GM19043 (cell line): ENCODE measurements around the gene MBTD1.

Experiments
- ATAC-seq: cut with Tn5 transposase; IDR thresholded peaks from one replicate; pipeline ENCODE4 v1.9.1; 2021; ENCODE audit warnings: low read depth; ENCODE audit not compliant: unreplicated experiment

The MBTD1 gene

DNA sequence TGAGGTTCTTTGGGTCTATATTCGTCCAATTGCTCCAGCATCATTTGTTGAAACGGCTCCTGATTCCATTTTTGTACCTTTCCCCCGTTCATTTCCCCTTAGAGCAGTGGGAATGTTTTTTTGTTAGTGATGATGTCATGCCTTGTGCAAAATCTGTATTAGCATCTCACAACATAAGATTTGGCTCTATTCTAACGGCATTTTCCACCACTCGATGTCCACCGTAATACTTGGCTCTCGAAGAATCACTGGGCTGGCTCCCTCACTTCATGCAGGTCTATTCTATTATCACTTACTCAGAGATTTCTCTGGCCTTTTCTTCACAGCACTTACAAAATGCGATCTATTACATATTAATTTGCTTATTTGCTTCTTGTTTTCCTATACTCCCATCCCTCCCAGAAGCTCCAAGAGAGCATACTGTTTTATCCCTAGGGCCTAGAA, 107.1 kb downstream of the MBTD1 start:
- ATAC-seq: no peak

DNA sequence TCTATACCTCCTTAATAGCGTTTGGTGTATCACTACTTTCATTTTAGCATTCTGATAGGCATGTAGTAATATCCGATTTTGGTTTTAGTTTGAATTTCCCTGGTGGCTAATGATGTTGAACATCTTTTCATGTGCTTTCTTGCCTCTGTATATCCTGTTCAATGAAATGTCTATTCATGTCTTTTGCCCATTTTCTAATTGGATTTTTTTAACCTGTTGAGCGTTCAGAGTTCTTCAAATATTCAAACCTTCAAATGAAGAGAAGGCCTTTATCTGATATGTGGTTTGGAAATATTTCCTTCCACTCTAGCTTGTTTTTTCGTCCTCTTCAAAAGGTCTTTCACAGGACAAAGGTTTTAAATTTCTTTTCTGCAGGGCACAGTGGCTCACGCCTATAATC, 108.9 kb downstream of the MBTD1 start:
- ATAC-seq: no peak

DNA sequence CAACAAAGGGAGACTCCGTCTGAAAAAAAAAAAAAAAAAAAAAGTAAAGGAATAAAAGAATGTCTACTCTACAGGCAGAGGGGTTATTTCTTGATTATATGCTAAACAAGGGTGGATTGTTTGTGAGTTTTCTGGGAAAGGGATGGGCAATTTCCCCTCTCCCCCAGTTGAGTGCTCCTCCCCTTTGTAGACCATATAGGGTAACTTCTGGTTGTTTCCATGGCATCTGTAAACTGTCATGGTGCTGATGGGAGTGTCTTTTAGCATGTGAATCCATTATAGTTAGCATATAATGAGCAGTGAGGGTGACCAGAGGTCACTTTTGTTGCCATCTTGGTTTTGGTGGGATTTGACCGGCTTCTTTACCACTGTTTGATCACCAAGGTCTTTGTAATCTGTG, 110.7 kb downstream of the MBTD1 start:
- ATAC-seq: no peak

DNA sequence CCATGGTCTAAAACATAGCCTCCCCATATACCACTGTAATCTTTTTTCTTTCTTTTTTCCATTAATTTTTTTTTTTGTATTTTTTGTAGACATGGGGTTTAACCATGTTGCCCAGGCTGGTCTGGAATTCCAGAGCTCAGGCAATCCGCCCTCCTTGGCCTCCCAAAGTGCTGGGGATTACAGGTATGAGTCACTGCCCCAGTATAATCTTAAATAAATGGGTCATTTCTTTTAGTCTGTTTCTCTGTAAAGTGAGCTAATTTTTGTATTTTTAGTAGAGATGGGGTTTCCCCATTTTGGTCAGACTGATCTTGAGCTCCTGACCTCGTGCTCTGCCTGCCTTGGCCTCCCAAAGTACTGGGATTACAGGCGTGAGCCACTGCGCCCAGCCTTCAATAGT, 112.2 kb downstream of the MBTD1 start:
- ATAC-seq: no peak

DNA sequence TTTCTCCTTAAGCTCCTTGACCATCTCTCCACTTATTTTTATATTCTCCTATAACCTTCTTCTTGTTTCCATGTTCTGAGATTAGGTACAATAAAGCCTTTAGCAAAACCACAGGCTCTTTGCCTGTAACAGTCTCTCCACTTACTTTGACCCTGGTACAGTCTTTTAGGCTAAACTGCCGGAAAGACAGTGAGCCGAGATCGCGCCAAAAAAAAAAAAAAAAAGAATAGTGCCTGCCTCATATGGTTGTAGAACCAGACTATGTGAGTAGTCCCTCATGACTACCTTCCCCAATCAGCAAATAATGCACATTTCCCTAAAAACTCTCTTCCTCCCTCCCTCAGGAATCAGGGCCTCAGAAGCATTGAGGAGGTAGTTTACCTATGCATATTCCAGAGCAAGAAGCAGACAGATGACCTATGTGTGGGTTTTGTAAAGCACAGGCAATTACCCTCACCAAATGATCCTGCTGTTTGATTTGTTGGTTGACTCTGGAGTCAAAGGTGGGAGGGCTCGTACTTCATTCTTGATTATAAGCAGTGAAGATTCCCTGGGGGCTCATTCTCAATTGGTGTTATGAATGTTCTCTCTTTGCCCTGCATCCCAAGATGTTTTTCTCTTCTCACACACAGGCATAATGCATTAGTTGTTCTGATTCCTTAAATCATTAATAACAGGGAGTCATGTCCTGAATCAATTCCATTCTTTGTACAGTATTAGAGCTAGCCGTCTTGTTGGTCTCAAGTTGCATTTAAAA, 115.4 kb downstream of the MBTD1 start:
- no peak for ATAC-seq

DNA sequence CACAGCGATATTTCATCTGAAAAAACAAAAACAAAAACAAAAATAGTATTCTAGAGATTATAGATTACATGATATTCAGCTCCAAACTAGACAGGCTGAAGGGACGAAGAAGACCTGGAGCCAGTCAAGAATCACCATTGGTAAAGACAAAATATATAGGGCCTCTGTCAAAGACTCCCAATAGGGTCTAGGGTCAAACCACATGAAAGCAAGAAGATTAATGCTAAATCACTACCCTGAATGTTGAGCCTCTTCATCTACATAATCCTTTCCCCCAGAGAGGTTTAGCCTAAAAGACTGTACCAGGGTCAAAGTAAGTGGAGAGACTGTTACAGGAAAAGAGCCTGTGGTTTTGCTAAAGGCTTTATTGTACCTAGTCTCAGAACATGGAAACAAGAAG, 117.3 kb downstream of the MBTD1 start:
- no peak for ATAC-seq

DNA sequence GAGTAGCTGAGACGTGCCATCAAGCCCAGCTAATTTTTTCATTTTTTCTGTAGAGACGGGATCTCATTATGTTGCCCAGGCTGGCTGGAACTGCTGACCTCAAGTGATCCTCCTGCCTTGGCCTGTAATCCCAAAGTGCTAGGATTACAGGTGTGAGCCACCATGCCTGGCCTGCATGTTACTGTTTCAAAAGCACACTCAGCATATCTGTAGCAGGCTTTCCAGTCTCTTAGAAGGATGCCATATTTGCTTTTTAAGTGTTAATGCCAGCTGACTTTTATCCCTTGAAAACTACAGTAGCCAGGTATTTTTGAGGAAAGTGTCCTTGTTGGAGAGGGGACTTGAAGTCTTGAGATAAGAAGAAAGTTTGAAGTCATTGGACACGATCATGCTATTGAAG, 123.9 kb downstream of the MBTD1 start:
- no peak for ATAC-seq

DNA sequence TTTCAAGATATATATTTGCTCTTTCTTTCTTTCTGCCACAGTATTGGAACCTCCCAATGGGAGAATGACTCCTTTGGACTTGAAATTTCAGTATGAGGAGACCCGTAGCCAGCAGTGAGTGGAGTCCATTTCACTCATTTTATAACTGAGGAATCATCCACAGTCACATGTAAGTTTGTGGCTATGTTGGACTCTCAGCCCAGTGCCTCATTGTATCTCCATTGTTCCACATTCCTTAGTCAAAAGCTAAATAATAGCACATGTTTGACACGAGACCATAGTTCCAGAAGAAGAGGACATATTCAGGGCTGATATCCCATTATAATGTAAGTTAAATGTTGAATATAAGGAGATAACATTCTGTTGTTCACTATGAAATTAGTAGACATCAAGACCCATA, 126.5 kb downstream of the MBTD1 start:
- no peak for ATAC-seq

DNA sequence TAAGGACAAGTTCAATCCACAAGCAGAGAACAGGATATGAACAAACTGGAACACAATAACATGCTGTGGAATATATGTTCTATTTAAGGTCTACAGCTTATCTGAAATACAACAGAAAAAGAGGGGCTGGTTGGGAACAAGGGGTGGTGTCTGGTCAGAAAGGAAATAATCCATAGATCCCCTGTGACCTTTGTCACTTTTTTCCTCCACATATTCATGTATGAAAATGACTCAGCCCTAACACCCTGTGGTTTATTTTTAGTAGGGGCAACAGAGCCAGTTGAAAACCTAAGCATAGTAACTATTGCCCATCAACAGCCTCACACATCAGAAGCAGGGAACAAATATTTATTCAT, 126.9 kb downstream of the MBTD1 start:
- no peak for ATAC-seq

DNA sequence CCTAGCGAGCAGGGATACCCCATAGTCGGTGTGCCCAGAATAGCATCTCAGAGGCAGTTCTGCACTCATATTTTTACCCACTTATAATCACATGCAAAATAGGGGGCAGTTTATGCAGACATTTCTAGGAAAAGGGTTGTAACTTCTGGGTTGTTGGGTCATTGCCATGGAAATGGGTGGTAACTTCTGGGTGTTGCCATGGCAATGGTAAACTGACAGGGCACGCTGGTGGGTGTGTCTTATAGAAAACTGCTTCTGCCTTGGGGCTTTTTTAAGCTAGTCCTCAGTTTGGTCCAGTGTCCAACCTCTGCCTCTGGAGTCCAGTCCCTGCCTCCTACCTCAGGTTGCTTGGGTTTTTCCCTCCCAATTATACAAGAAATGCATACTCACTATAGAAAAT, 131.8 kb downstream of the MBTD1 start:
- no peak for ATAC-seq
